GM23248 (cell line): ENCODE results near the gene C9orf50. TPM values are rescaled to one million over a fixed set of nuclear protein-coding genes. Genes with fewer than 3 reads are reported as not detected.

ENCODE experiments used
- DNase-seq: peaks from one replicate; pipeline ENCODE4 v3.0.0-alpha.2; 2015
- H2AFZ ChIP-seq: fragments of 200-600 bp; sonication (generic); 2 replicates; pipeline ENCODE4 v1.6.1; 2016; ENCODE audit warnings: antibody characterized with exemption
- H3F3A ChIP-seq: fragments of 200-600 bp; sonication (generic); 2 replicates; pipeline ENCODE4 v1.6.1; 2016; ENCODE audit warnings: mild to moderate bottlenecking, antibody characterized with exemption, mixed run types; ENCODE audit not compliant: insufficient read depth
- H3K27ac ChIP-seq: fragments of 200-600 bp; sonication (generic); 2 replicates; pipeline ENCODE4 v1.5.1; 2016; ENCODE audit warnings: mild to moderate bottlenecking
- H3K27me3 ChIP-seq: fragments of 200-600 bp; sonication (generic); replicated peaks from 2 replicates; pipeline ENCODE4 v1.6.1; 2016; ENCODE audit warnings: mild to moderate bottlenecking; ENCODE audit not compliant: insufficient read depth
- H3K36me3 ChIP-seq: fragments of 200-600 bp; sonication (generic); 2 replicates; pipeline ENCODE4 v1.6.1; 2016; ENCODE audit warnings: low read depth, mild to moderate bottlenecking
- H3K4me1 ChIP-seq: fragments of 200-600 bp; sonication (generic); 2 replicates; pipeline ENCODE4 v1.6.1; 2016; ENCODE audit warnings: mild to moderate bottlenecking; ENCODE audit not compliant: insufficient read depth
- H3K4me2 ChIP-seq: fragments of 200-600 bp; sonication (generic); one replicate; pipeline ENCODE4 v1.6.1; 2016; ENCODE audit warnings: mild to moderate bottlenecking; ENCODE audit not compliant: unreplicated experiment
- H3K4me3 ChIP-seq: fragments of 200-600 bp; sonication (generic); 2 replicates; pipeline ENCODE4 v1.5.1; 2016; ENCODE audit warnings: mild to moderate bottlenecking
- H3K79me2 ChIP-seq: fragments of 200-600 bp; sonication (generic); 2 replicates; pipeline ENCODE4 v1.6.1; 2016; ENCODE audit warnings: mild to moderate bottlenecking; ENCODE audit not compliant: insufficient read depth
- H3K9ac ChIP-seq: fragments of 200-600 bp; sonication (generic); 2 replicates; pipeline ENCODE4 v1.6.1; 2016; ENCODE audit warnings: mild to moderate bottlenecking
- H3K9me2 ChIP-seq: fragments of 200-600 bp; sonication (generic); 2 replicates; pipeline ENCODE4 v1.6.1; 2016; ENCODE audit warnings: mixed run types, mild to moderate bottlenecking, moderate library complexity; ENCODE audit not compliant: insufficient read depth
- H3K9me3 ChIP-seq: fragments of 200-600 bp; sonication (generic); one replicate; pipeline ENCODE4 v1.6.1; 2017; ENCODE audit warnings: low read depth
- H4K20me1 ChIP-seq: fragments of 200-600 bp; sonication (generic); 2 replicates; pipeline ENCODE4 v1.6.0; 2016; ENCODE audit not compliant: insufficient read depth
- EZH2 ChIP-seq: fragments of 200-600 bp; sonication (generic); IDR thresholded peaks from 2 replicates; pipeline ENCODE4 v1.6.1; 2018; ENCODE audit warnings: antibody characterized with exemption, mild to moderate bottlenecking; ENCODE audit not compliant: insufficient read depth, poor library complexity, severe bottlenecking
- EZH2phosphoT487 ChIP-seq: fragments of 200-600 bp; sonication (generic); IDR thresholded peaks from 2 replicates; pipeline ENCODE4 v1.6.1; 2018; ENCODE audit warnings: antibody characterized with exemption, moderate library complexity, mild to moderate bottlenecking, low read depth; ENCODE audit not compliant: insufficient read depth
- WGBS, 2 experiments: methylation state at CpG; one replicate each; pipeline ENCODE4 v1.1.6; 2015 to 2017; ENCODE audit warnings: low lambda C conversion rate in 2 of 2, low coverage in 1 of 2; ENCODE audit errors: missing lambda C conversion rate in 2 of 2; 5-methylcytosine and 5-hydroxymethylcytosine counted together
- in situ Hi-C: fragments of 300-500 bp; cut with MboI; formaldehyde crosslinking; loops from 2 replicates; pipeline ENCODE4 v1.15.0; 2020
- polyA plus RNA-seq: library from polyadenylated mRNA; unstranded; fragments of >200 nt; fragmentation: Nextera tagmentation; extraction: Ambion mirVana; gene quantifications from 2 replicates; pipeline ENCODE4 v1.2.1, GENCODE V29; 2016
- total RNA-seq: library from RNA; depleted of rRNA; stranded (reverse); fragments of >200 nt; shearing (Covaris generic); gene quantifications from 2 replicates; pipeline ENCODE4 v1.2.3, GENCODE V29; 2014

The C9orf50 gene
- total and polyA plus RNA-seq, 2 experiments from 2014 or later = 0.23 to 0.32 TPM

GRCh38 chr9:129602598-129603415 lies 18.1 kb downstream of the C9orf50 start:
- Histone ChIP-seq H3K79me2 (no peaks in the 10 kb centered on the region), H3K9ac (no peak overlapping the region), H3K9me2 (no peaks in the 10 kb centered on the region), H3K27me3 (no peaks in the 10 kb centered on the region), H3F3A (no peaks in the 10 kb centered on the region; the same call in 1 of the 2 replicates), H4K20me1 (no peaks in the 10 kb centered on the region), H3K4me2 (no peak overlapping the region), H3K4me1 (peaks cover 9% of the 10 kb centered on the region), H2AFZ (no peak overlapping the region), H3K4me3 (no peak overlapping the region), H3K36me3 (no peaks in the 10 kb centered on the region), H3K9me3 (no peaks in the 10 kb centered on the region), H3K27ac (no peak overlapping the region)
- no peak for DNase-seq
- in situ Hi-C loops = loop anchor here (10.0 kb wide), 2 partner anchors 108 to 278 kb away; no protein-coding TSS in a partner anchor
- WGBS, 2 experiments = 72 to 77% methylated on average over 8 of the region's 10 CpGs
- TF ChIP-seq EZH2 = no peak
- TF ChIP-seq EZH2phosphoT487 = no peak

GRCh38 chr9:129601082-129601674 lies 19.7 kb downstream of the C9orf50 start:
- no peak for DNase-seq
- Histone ChIP-seq H3K27ac (no peak overlapping the region), H3F3A (peaks cover 2% of the 10 kb centered on the region), H3K9me2 (no peaks in the 10 kb centered on the region), H2AFZ (no peak overlapping the region), H3K79me2 (no peaks in the 10 kb centered on the region), H3K4me2 (no peak overlapping the region), H3K9ac (no peak overlapping the region), H3K9me3 (no peaks in the 10 kb centered on the region), H4K20me1 (no peaks in the 10 kb centered on the region), H3K4me3 (no peak overlapping the region), H3K36me3 (no peaks in the 10 kb centered on the region), H3K27me3 (no peaks in the 10 kb centered on the region), H3K4me1 (peaks cover 15% of the 10 kb centered on the region)
- no peak for TF ChIP-seq EZH2
- no peak for TF ChIP-seq EZH2phosphoT487
- WGBS, 2 experiments = 83 to 93% methylated on average over 7 to 9 of the region's 9 CpGs
- in situ Hi-C loops = loop anchor here (10.0 kb wide), 2 partner anchors 106 to 276 kb away; no protein-coding TSS in a partner anchor

GRCh38 chr9:129598089-129598596 lies 22.8 kb downstream of the C9orf50 start:
- no peaks in the 10 kb centered on the region for H4K20me1 ChIP-seq
- H3K4me1 ChIP-seq = peaks cover 28% of the 10 kb centered on the region
- in situ Hi-C loops = no loop called here
- peak overlapping the region; percentile 72; the same call in 1 of the 2 replicates for H3K9ac ChIP-seq
- no peaks in the 10 kb centered on the region for H3K36me3 ChIP-seq
- H3K9me2 ChIP-seq = no peaks in the 10 kb centered on the region
- DNase-seq = no peak
- H3K79me2 ChIP-seq = no peaks in the 10 kb centered on the region
- no peak overlapping the region for H3K4me3 ChIP-seq
- no peaks in the 10 kb centered on the region for H3K9me3 ChIP-seq
- H3F3A ChIP-seq = peaks cover 14% of the 10 kb centered on the region
- TF ChIP-seq EZH2 = no peak
- no peak for TF ChIP-seq EZH2phosphoT487
- H2AFZ ChIP-seq = peak overlapping the region; percentile 63; the same call in 1 of the 2 replicates
- no peak overlapping the region for H3K27ac ChIP-seq
- H3K4me2 ChIP-seq = peak overlapping the region; percentile 37
- whole genome bisulfite sequencing, 2 experiments = 86 to 88% methylated on average over 14 of the region's 14 CpGs
- H3K27me3 ChIP-seq = no peaks in the 10 kb centered on the region

GRCh38 chr9:129597355-129598088 lies 23.4 kb downstream of the C9orf50 start:
- Histone ChIP-seq H3K27ac (peak overlapping the region; percentile 29), H3K36me3 (no peaks in the 10 kb centered on the region), H3F3A (peaks cover 14% of the 10 kb centered on the region), H3K79me2 (no peaks in the 10 kb centered on the region), H3K27me3 (no peaks in the 10 kb centered on the region), H3K4me2 (peak overlapping the region; percentile 37), H3K9me3 (no peaks in the 10 kb centered on the region), H4K20me1 (no peaks in the 10 kb centered on the region), H3K9ac (peak overlapping the region; percentile 72), H2AFZ (peak overlapping the region; percentile 63), H3K9me2 (no peaks in the 10 kb centered on the region), H3K4me1 (peaks cover 28% of the 10 kb centered on the region), H3K4me3 (peak overlapping the region; percentile 56)
- in situ Hi-C loops = no loop called here
- DNase-seq = peak; percentile 80
- TF ChIP-seq EZH2 = no peak
- no peak for TF ChIP-seq EZH2phosphoT487
- WGBS, 2 experiments = 13 to 29% methylated on average over 20 to 47 of the region's 57 CpGs
